ENCODE measurements around the gene PCDH15.

- TF ChIP-seq CTCF (IDR thresholded peaks at IDR 0.05; ENCODE audit: borderline replicate concordance, extremely low read depth, low read length, poor library complexity, severe bottlenecking), result no peak
- no peak for TF ChIP-seq EZH2 (IDR thresholded peaks at IDR 0.05; ENCODE audit: borderline replicate concordance, low read depth, low read length, severe bottlenecking)
Observed at GRCh38 chr10:54010337-54010933, 790.6 kb downstream of the PCDH15 start.

All from DND-41 (cell line).